GM21619 (cell line): ENCODE measurements around the gene LPA.

ENCODE experiments used
- ATAC-seq: cut with Tn5 transposase; IDR thresholded peaks from one replicate; pipeline ENCODE4 v1.9.1; 2021; ENCODE audit not compliant: unreplicated experiment

The LPA gene

DNA sequence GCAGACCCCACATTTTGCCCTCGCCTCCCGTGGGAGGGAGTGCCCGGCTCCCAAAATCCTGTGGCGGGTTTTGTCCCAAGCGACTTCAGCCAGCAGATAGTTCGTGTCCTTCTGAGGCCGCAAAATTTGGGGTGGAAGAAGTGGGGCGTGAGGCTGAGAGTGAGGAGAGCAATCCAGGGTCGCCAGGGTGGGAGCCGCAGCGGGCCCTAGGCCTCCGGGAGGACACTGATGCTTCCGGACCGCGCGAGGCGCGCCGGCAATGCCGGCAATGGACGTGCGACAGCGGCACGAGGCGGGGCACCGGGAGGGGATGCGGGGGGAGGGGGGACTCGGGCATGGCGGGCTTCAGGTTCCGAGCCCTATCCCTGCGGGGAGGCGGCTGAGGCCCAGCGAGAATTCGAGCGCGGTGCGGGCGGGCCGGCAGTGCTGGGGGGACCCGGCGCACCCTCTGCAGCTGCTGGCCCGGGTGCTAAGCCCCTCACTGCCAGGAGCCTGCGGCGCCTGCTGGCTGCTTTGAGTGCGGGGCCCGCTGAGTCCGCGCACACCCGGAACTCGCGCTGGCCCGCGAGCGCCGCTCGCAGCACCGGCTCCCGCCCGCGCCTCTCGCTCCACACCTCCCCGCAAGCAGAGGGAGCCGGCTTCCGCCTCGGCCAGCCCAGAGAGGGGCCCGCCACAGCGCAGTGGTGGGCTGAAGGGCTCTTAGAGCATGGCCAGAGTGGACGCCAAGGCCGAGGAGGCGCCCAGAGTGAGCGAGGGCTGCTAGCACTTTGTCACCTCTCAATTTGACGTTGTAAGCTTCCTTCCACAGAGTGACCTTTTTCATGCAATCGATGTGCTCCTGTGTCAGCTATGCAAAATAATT, 143.8 kb downstream of the LPA start:
- peak; percentile 75 for ATAC-seq

- peak; percentile 76 for ATAC-seq
Measured at GRCh38 chr6:160519603-160520042, 144.5 kb downstream of the LPA start.

- no peak for ATAC-seq
Measured at GRCh38 chr6:160519133-160519532, 144.9 kb downstream of the LPA start.

DNA sequence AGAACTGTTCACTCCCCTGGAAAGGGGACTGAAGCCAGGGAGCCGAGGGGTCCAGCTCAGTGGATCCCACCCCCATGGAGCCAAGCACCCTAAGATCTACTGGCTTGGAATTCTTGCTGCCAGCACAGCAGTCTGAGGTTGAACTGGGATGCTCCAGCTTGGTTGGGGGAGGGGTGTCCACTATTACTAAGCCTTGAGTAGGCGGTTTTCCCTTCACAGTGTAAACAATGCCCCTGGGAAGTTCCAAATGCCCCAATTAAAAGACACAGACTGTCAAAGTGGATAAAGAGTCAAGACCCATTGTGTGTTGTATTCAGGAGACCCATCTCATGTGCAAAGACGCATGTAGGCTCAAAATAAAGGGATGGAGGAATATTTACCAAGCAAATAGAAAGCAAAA, 150.2 kb downstream of the LPA start:
- ATAC-seq, result no peak

GRCh38 chr6:160510976-160511617, 153.0 kb downstream of the LPA start:
- no peak for ATAC-seq

DNA sequence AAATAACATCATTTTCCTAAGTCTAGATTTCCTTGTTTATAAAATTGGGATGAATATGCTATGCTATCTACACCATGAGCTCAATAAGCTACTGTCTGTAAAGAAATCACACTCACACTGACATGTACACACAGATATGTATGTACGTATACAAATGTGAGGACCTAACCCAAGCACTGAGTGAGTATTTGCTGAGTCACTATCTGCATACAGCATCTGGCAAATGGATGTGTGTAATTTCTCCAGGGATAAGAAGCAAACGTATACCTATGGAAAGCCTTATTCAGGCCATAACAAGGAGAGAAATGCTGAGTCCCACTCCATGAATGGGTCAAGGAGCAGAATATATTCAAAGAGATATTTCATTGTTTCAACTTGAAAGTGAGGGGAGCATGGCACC, 153.9 kb downstream of the LPA start:
- no peak for ATAC-seq

DNA sequence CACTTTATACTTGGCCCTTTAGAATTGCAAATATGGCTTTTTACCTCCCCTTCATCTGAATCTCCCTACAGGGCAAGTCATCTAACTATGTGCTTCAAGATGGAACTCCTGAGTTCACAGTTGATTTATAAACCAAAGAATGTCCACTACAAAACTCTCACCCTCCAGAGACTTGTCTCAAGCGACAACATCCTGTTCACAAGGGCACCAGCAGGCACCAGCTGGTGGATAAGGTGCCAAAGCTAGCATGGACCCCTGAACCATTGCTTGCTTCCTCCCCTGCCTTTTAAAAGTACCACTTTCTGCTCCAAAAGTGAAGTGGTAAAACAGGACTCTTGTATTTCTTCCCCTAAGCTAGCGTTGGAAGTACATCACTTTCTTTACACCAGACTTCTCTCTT, 154.5 kb downstream of the LPA start:
- no peak for ATAC-seq

DNA sequence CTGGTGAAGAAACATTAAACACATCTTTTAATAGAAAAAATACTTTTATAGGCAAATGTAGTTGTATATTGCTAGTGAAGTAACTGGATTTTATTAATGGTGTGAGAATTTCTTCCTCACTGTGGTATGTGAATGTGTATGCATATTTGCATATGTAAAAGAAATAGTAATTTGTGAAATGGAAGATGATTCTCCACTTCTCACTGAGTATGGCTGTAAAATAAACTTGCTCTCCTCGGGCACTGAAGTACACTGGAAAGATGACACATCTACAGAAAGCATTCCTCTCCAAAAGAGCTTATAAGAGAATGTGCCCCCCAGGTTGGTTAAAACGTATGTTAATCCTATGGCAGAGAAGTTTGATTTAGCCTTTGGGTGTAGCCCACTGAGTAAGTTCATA, 155.5 kb downstream of the LPA start:
- ATAC-seq, result no peak

DNA sequence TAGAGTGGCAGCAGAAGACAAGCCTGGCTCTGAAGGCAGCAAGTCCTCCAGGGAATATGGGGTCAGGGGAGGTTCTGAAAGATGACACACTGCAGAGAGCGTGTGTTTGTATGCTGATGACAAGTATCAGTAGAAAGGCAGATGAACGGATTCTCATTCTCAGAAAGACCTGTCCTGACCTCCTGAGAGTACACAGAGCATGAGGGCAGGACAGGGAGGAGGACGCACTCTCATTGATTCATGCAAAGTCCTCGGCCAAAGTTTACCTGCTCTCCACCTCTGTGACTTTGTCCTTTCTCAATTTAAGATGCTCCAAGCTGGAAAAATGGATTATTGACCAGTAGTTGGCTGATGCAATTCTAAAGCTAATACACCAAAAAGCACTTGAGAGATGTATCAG, 156.7 kb downstream of the LPA start:
- ATAC-seq, result no peak

DNA sequence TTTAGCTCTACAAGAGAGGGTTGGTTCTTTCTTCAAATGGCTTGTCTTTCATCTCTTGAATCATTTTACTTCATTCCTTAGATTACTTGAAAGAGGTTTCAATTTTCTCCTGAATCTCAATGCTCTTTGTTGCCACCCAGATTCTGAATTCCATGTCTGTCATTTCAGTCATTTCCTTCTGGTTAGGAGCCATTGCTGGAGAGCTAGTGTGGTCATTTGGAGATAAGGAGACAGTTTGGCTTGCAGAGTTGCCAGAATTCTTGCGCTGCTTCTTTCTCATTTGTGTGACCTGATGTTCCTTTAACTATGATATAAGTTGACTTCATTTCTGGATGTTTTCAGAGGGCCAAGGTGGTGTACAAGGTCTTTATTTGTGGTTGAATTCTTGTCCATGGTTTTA, 158.1 kb downstream of the LPA start:
- no peak for ATAC-seq

DNA sequence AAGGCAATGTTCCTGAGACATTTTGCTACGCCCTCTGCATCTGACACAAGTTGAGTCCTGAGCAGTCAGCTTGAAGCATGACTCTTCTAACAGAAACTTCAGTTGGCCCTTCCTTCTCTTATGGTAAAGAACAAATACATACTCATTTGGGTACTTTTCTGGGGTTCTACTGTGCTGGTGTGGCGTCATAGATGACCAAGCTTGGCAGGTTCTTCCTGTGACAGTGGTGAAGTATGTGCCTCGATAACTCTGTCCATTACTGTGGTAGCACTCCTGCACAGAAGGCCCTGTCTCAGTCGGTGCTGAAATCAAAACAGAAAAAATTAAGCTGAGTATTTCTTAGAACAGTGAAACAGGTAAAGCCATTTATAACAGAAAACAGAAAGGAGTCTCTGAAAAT, 163.4 kb downstream of the LPA start:
- no peak for ATAC-seq

DNA sequence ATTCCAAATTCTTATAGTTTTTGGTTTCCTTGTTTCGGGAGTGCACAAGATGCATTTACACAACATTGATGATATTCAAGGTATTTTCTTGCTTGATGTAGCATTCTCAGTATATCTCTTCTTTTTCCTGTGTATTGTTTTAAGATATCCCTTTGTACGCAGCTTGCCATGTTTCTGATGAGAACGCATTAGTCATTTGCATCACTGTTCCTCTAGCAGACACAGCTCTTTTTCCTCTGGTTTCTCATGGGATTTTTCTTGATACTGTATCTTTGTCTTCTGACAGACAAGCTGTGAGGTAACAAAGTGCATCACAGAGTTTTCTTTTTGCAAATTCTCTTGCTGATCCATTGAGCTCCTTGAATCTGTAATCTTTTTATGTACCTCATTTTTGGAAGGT, 169.5 kb downstream of the LPA start:
- no peak for ATAC-seq

DNA sequence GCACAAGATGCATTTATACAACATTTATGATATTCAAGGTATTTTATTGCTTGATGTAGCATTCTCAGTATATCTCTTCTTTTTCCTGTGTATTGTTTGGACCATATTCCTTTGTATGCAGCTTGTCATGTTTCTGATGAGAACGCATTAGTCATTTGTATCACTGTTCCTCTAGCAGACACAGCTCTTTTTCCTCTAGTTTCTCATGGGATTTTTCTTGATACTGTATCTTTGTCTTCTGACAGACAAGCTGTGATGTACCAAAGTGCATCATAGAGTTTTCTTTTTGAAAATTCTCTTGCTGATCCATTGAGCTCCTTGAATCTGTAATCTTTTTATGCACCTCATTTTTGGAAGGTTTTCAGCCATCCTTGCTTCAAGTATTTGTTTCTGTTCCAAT, 175.0 kb downstream of the LPA start:
- ATAC-seq, result no peak

DNA sequence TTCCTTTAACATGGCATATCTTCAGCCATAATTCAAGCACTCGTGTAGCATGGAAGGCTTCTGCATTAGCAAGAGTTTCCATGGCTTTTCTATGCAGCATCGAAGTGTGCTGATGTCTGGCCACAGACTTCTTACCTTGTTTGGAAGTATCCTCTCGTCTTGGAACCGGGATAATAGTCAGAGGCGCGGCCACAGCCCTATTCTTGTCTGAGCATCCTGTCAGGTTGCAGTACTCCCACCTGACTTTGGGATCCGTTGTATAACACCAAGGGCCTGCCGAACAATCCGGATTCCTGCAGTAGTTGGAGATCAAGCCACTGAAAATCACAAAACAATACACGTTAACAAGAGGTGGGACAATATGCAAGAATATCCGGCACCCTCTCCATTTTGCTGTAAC, 177.0 kb downstream of the LPA start:
- ATAC-seq, result no peak
